ENCODE measurements around the gene GCNT3. TPM values are rescaled to one million over a fixed set of nuclear protein-coding genes. Genes with fewer than 3 reads are reported as not detected.
A peak's percentile ranks its signal among the peaks of the same experiment; 100 is the strongest.
"Not testable (repeated sequence)": the region's sequence is repeated elsewhere in the genome, so short reads cannot be mapped to it uniquely, and the experiment has no call there.

GCNT3 gene
- total RNA-seq, 2 donors from 2014 or later: 261 to 365 TPM

GRCh38 chr15:59616379-59616778 is 4.8 kb downstream of the GCNT3 start:
- TF ChIP-seq, protein P1, sequence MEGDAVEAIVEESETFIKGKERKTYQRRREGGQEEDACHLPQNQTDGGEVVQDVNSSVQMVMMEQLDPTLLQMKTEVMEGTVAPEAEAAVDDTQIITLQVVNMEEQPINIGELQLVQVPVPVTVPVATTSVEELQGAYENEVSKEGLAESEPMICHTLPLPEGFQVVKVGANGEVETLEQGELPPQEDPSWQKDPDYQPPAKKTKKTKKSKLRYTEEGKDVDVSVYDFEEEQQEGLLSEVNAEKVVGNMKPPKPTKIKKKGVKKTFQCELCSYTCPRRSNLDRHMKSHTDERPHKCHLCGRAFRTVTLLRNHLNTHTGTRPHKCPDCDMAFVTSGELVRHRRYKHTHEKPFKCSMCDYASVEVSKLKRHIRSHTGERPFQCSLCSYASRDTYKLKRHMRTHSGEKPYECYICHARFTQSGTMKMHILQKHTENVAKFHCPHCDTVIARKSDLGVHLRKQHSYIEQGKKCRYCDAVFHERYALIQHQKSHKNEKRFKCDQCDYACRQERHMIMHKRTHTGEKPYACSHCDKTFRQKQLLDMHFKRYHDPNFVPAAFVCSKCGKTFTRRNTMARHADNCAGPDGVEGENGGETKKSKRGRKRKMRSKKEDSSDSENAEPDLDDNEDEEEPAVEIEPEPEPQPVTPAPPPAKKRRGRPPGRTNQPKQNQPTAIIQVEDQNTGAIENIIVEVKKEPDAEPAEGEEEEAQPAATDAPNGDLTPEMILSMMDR (IDR thresholded peaks at IDR 0.05): no peak
- peak overlapping the region; percentile 6 for H3K4me3 ChIP-seq
- DNase-seq: peak; percentile 63
- no peaks in the 10 kb centered on the region for H3K27me3 ChIP-seq
- no peaks in the 10 kb centered on the region for H3K4me1 ChIP-seq
- H3K9me3 ChIP-seq: no peaks in the 10 kb centered on the region
- peak overlapping the region; percentile 13 to 26 for H3K9ac ChIP-seq (ENCODE audit: low read depth in 2 of 2, low read length in 2 of 2)
- intact Hi-C loops (cut with DNase I): loop anchor here (5.0 kb wide), 1 partner anchor 84 kb away; no protein-coding TSS in a partner anchor
- H3K36me3 ChIP-seq: no peaks in the 10 kb centered on the region
- peak overlapping the region; percentile 32 for H3K27ac ChIP-seq

DNA sequence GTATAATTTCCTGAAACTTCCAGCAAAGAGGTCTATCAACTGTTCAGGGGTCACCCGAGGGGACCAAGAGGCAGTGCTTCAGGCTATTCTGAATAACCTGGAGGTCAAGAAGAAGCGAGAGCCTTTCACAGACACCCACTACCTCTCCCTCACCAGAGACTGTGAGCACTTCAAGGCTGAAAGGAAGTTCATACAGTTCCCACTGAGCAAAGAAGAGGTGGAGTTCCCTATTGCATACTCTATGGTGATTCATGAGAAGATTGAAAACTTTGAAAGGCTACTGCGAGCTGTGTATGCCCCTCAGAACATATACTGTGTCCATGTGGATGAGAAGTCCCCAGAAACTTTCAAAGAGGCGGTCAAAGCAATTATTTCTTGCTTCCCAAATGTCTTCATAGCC is 6.8 kb downstream of the GCNT3 start:
- no peaks in the 10 kb centered on the region for H3K27me3 ChIP-seq
- H3K4me3 ChIP-seq: peak overlapping the region; percentile 6
- intact Hi-C loops (cut with DNase I): loop anchor here (5.0 kb wide), 1 partner anchor 86 kb away; no protein-coding TSS in a partner anchor
- TF ChIP-seq, protein P1 (IDR thresholded peaks at IDR 0.05): no peak
- H3K4me1 ChIP-seq: no peaks in the 10 kb centered on the region
- DNase-seq: peak; percentile 15
- H3K27ac ChIP-seq: peak overlapping the region; percentile 32
- H3K36me3 ChIP-seq: no peaks in the 10 kb centered on the region
- no peaks in the 10 kb centered on the region for H3K9me3 ChIP-seq
- H3K9ac ChIP-seq (ENCODE audit: low read depth in 2 of 2, low read length in 2 of 2): peak overlapping the region; percentile 37 to 59

- H3K36me3 ChIP-seq: no peaks in the 10 kb centered on the region
- H3K4me3 ChIP-seq: no peak overlapping the region
- TF ChIP-seq, protein P1 (IDR thresholded peaks at IDR 0.05): peak; percentile 58
- H3K9ac ChIP-seq (ENCODE audit: low read depth in 2 of 2, low read length in 2 of 2): no peak overlapping the region
- intact Hi-C loops (cut with DNase I): no loop called here
- H3K27ac ChIP-seq: no peak overlapping the region
- no peaks in the 10 kb centered on the region for H3K4me1 ChIP-seq
- no peaks in the 10 kb centered on the region for H3K27me3 ChIP-seq
- no peaks in the 10 kb centered on the region for H3K9me3 ChIP-seq
- DNase-seq: peak; percentile 80
Measured at GRCh38 chr15:59622289-59622688, 10.7 kb downstream of the GCNT3 start.

GRCh38 chr15:59632714-59633113 is 21.1 kb downstream of the GCNT3 start:
- H3K9ac ChIP-seq (ENCODE audit: low read depth in 2 of 2, low read length in 2 of 2): no peak overlapping the region
- no peaks in the 10 kb centered on the region for H3K4me1 ChIP-seq
- H3K9me3 ChIP-seq: no peaks in the 10 kb centered on the region
- TF ChIP-seq, protein P1 (IDR thresholded peaks at IDR 0.05): no peak
- no peak for DNase-seq
- no peak overlapping the region for H3K27ac ChIP-seq
- intact Hi-C loops (cut with DNase I): no loop called here
- H3K27me3 ChIP-seq: no peaks in the 10 kb centered on the region
- no peak overlapping the region for H3K4me3 ChIP-seq
- no peaks in the 10 kb centered on the region for H3K36me3 ChIP-seq

DNA sequence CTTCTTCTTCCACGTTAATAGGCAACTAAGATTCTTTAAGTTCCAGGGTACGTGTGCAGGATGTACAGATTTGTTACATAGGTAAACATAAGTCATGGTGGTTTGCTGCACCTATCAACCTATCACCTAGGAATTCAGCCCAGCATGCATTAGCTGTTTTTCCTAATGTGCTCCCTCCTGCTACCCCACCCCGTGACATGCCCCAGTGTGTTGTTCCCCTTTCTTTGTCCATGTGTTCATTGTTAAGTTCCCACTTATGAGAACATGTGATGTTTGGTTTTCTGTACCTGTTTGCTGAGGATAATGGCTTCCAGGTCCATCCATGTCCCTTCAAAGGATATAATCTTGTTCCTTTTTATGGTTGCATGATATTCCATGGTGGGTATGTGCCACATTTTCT is 24.6 kb downstream of the GCNT3 start:
- Histone ChIP-seq H3K27me3 (no peaks in the 10 kb centered on the region), H3K36me3 (no peaks in the 10 kb centered on the region), H3K27ac (no peak overlapping the region), H3K4me3 (no peak overlapping the region), H3K4me1 (no peaks in the 10 kb centered on the region), H3K9ac (ENCODE audit: low read depth in 2 of 2, low read length in 2 of 2) (no peak overlapping the region), H3K9me3 (no peaks in the 10 kb centered on the region)
- intact Hi-C loops (cut with DNase I): no loop called here
- DNase-seq: no peak
- TF ChIP-seq, protein P1 (IDR thresholded peaks at IDR 0.05): no peak

DNA sequence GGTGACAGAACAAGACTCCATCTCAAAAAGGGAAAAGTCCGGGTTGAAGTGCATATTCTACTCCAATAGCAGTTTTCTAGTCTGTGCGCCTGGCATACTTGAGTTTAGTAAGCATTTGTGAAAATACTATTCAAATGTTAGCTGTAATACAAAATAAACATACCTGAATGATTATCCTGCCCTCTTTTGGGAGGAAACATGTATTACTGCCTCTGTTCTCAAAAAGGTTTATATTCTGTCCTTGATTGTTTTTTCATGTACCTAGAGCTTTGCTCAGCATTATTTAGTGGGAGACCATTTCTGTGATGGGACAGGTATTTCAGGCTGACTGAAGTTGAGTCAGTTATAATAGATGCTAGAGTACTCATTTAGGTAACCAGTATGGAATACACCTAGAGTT is 25.9 kb downstream of the GCNT3 start:
- H3K27ac ChIP-seq; H3K9me3 ChIP-seq; H3K27me3 ChIP-seq; intact Hi-C loops (cut with DNase I); DNase-seq; H3K36me3 ChIP-seq; H3K4me3 ChIP-seq; H3K9ac ChIP-seq (ENCODE audit: low read depth in 2 of 2, low read length in 2 of 2); H3K4me1 ChIP-seq: not testable (repeated sequence)

Measured in colonic mucosa (tissue), 4 donors.